ENCODE results near the gene IRF2BPL. TPM values are rescaled to one million over a fixed set of nuclear protein-coding genes. Genes with fewer than 3 reads are reported as not detected.

IRF2BPL gene
- total and polyA plus RNA-seq, 9 donors = 16.8 to 30.4 (median 23.7) TPM

GRCh38 chr14:76975812-76976211 lies 52.7 kb downstream of the IRF2BPL start:
- Histone ChIP-seq H3K27ac (ENCODE audit: low read length) (peak overlapping the region; percentile 20), H3K27me3 (ENCODE audit: control insufficient read depth, insufficient read depth, low read length) (no peaks in the 10 kb centered on the region)
- WGBS (ENCODE audit: insufficient coverage) = 63% methylated on average over 4 of the region's 4 CpGs

GRCh38 chr14:76975051-76975450 lies 53.5 kb downstream of the IRF2BPL start:
- Histone ChIP-seq H3K4me1 (ENCODE audit: control insufficient read depth, insufficient read depth, low read length) (peaks cover 31% of the 10 kb centered on the region), H3K9me3 (replicated peaks; ENCODE audit: control insufficient read depth, low read depth, low read length) (no peaks in the 10 kb centered on the region), H3K4me3 (ENCODE audit: low read length) (no peak overlapping the region), H3K27me3 (ENCODE audit: control insufficient read depth, insufficient read depth, low read length) (no peaks in the 10 kb centered on the region), H3K27ac (ENCODE audit: low read length) (peak overlapping the region; percentile 82), H3K36me3 (ENCODE audit: control insufficient read depth, insufficient read depth, low read length) (no peaks in the 10 kb centered on the region)
- WGBS (ENCODE audit: insufficient coverage) = 40% methylated on average over 6 of the region's 8 CpGs
- peak; percentile 51 for DNase-seq

More at GRCh38 chr14:76975812-76976211, 52.7 kb downstream of the IRF2BPL start:
- peaks cover 31% of the 10 kb centered on the region for H3K4me1 ChIP-seq (ENCODE audit: control insufficient read depth, insufficient read depth, low read length)
- H3K4me3 ChIP-seq (ENCODE audit: low read length) = no peak overlapping the region
- H3K9me3 ChIP-seq (replicated peaks; ENCODE audit: control insufficient read depth, low read depth, low read length) = no peaks in the 10 kb centered on the region
- DNase-seq = no peak
- no peaks in the 10 kb centered on the region for H3K36me3 ChIP-seq (ENCODE audit: control insufficient read depth, insufficient read depth, low read length)

Other genes starting within 250 kb of the IRF2BPL start
- gene ANGEL1, start 215.8 kb downstream of the IRF2BPL start, total RNA-seq = 8.5 TPM
- 10 to 100 TPM; 12.6 to 24.1 (median 15.8) TPM for gene ANGEL1, start 215.8 kb downstream of the IRF2BPL start, polyA plus RNA-seq (ENCODE audit: insufficient read depth in 1 of 8, insufficient read length in 8 of 8, low replicate concordance in 1 of 8)
- not detected for gene LRRC74A, start 202.3 kb downstream of the IRF2BPL start, total RNA-seq
- gene LRRC74A, start 202.3 kb downstream of the IRF2BPL start, polyA plus RNA-seq (ENCODE audit: insufficient read depth in 1 of 8, insufficient read length in 8 of 8, low replicate concordance in 1 of 8) = under 1 TPM in 3 of 8 donors, not detected in 5; 0.07 to 0.19 (median 0.16) TPM
- 18.9 TPM for gene CIPC, start 69.5 kb upstream of the IRF2BPL start, total RNA-seq
- gene CIPC, start 69.5 kb upstream of the IRF2BPL start, polyA plus RNA-seq (ENCODE audit: insufficient read depth in 1 of 8, insufficient read length in 8 of 8, low replicate concordance in 1 of 8) = 10 to 100 TPM; 13.0 to 18.7 (median 15.7) TPM
- 0.09 TPM for gene ZDHHC22, start 113.1 kb upstream of the IRF2BPL start, total RNA-seq
- under 1 TPM; 0.31 to 0.61 (median 0.46) TPM for gene ZDHHC22, start 113.1 kb upstream of the IRF2BPL start, polyA plus RNA-seq (ENCODE audit: insufficient read depth in 1 of 8, insufficient read length in 8 of 8, low replicate concordance in 1 of 8)
- gene TMEM63C, start 153.1 kb upstream of the IRF2BPL start, total RNA-seq = 0.71 TPM
- 1 to 10 TPM; 1.3 to 5.2 (median 2.5) TPM for gene TMEM63C, start 153.1 kb upstream of the IRF2BPL start, polyA plus RNA-seq (ENCODE audit: insufficient read depth in 1 of 8, insufficient read length in 8 of 8, low replicate concordance in 1 of 8)
- gene NGB, start 242.5 kb upstream of the IRF2BPL start, total RNA-seq = not detected
- gene NGB, start 242.5 kb upstream of the IRF2BPL start, polyA plus RNA-seq (ENCODE audit: insufficient read depth in 1 of 8, insufficient read length in 8 of 8, low replicate concordance in 1 of 8) = under 1 TPM in 1 of 8 donors, not detected in 7; 0.17 TPM